Neural progenitor cell (in vitro differentiated cells): Measurements from ENCODE around the gene KIAA2012.

Source experiments
- EZH2 ChIP-seq: fragments of 200-600 bp; sonication (generic); IDR thresholded peaks from 2 replicates; pipeline ENCODE4 v1.6.1; 2017; ENCODE audit warnings: antibody characterized with exemption, mild to moderate bottlenecking, moderate library complexity
- EZH2phosphoT487 ChIP-seq: fragments of 200-600 bp; sonication (generic); IDR thresholded peaks from 2 replicates; pipeline ENCODE4 v1.6.1; 2017; ENCODE audit warnings: antibody characterized with exemption
- TF ChIP-seq, protein P1 (sequence below): fragments of 200-600 bp; sonication (generic); IDR thresholded peaks from 2 replicates; pipeline ENCODE4 v1.5.1; 2017; ENCODE audit warnings: antibody characterized with exemption, mild to moderate bottlenecking

DNA sequence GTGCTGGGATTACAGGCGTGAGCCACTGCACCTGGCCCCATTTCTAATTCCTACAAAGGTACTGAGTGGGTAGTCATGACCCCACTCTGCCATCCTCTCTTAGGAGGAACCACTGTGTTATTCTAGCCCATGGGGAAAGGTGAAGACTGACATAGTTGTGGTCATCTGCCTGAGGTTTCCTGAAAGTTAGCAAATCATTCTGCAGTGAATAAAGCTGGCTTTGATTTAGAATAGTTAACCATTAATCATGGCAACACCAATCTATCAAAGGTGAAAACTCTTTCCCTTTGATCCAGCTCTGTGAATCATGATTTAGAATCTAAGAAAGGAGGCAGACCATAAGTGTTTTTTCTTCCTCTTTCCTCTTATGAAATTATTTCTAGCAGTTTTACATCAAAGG, 114.5 kb downstream of the KIAA2012 start:
- TF ChIP-seq, protein P1, sequence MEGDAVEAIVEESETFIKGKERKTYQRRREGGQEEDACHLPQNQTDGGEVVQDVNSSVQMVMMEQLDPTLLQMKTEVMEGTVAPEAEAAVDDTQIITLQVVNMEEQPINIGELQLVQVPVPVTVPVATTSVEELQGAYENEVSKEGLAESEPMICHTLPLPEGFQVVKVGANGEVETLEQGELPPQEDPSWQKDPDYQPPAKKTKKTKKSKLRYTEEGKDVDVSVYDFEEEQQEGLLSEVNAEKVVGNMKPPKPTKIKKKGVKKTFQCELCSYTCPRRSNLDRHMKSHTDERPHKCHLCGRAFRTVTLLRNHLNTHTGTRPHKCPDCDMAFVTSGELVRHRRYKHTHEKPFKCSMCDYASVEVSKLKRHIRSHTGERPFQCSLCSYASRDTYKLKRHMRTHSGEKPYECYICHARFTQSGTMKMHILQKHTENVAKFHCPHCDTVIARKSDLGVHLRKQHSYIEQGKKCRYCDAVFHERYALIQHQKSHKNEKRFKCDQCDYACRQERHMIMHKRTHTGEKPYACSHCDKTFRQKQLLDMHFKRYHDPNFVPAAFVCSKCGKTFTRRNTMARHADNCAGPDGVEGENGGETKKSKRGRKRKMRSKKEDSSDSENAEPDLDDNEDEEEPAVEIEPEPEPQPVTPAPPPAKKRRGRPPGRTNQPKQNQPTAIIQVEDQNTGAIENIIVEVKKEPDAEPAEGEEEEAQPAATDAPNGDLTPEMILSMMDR = no peak
- TF ChIP-seq EZH2phosphoT487 (no peak), EZH2 (no peak)
